Memory B cell (primary cell): ENCODE data around the gene GIMD1.

ENCODE experiments used
- ATAC-seq: fragments of 150-1000 bp; cut with Tn5 transposase; 2 replicates; pipeline ENCODE4 v1.10.0; 2021; ENCODE audit warnings: low read depth, mild to moderate bottlenecking, moderate library complexity
- DNase-seq, 2 donors: peaks; one replicate each; pipeline ENCODE4 v3.0.0; 2022; ENCODE audit warnings: low spot score in 2 of 2
- H3K27ac Mint-ChIP-seq: one replicate; pipeline ENCODE4 v1.8.0; 2022; ENCODE audit warnings: mild to moderate bottlenecking, moderate library complexity, mixed read lengths
- H3K27me3 Mint-ChIP-seq: one replicate; pipeline ENCODE4 v1.8.0; 2022; ENCODE audit warnings: mixed read lengths
- H3K36me3 Mint-ChIP-seq: one replicate; pipeline ENCODE4 v1.8.0; 2022; ENCODE audit warnings: mild to moderate bottlenecking, mixed read lengths
- H3K4me1 Mint-ChIP-seq: one replicate; pipeline ENCODE4 v1.8.0; 2022; ENCODE audit warnings: mixed read lengths
- H3K4me3 Mint-ChIP-seq: one replicate; pipeline ENCODE4 v1.8.0; 2022; ENCODE audit warnings: mild to moderate bottlenecking, moderate library complexity, mixed read lengths
- H3K9me3 Mint-ChIP-seq: one replicate; pipeline ENCODE4 v1.8.0; 2022; ENCODE audit warnings: mixed read lengths

The GIMD1 gene

GRCh38 chr4:106367072-106367471, 1.5 kb downstream of the GIMD1 start:
- no peaks in the 10 kb centered on the region for H3K9me3 Mint-ChIP-seq
- H3K27me3 Mint-ChIP-seq, result peaks cover 5% of the 10 kb centered on the region
- ATAC-seq (no peak), DNase-seq (no peak)
- H3K4me1 Mint-ChIP-seq, result peaks cover 2% of the 10 kb centered on the region
- H3K27ac Mint-ChIP-seq, result no peak overlapping the region
- no peaks in the 10 kb centered on the region for H3K36me3 Mint-ChIP-seq
- no peak overlapping the region for H3K4me3 Mint-ChIP-seq

- Mint-ChIP-seq H3K4me3 (no peak overlapping the region), H3K27ac (no peak overlapping the region), H3K9me3 (no peaks in the 10 kb centered on the region), H3K27me3 (peaks cover 5% of the 10 kb centered on the region), H3K36me3 (no peaks in the 10 kb centered on the region), H3K4me1 (peaks cover 2% of the 10 kb centered on the region)
- DNase-seq, result no peak
- no peak for ATAC-seq
Measured at GRCh38 chr4:106366026-106366425, 2.6 kb downstream of the GIMD1 start.

GRCh38 chr4:106365613-106366012, 3.0 kb downstream of the GIMD1 start:
- no peak for ATAC-seq
- Mint-ChIP-seq H3K27me3 (peaks cover 5% of the 10 kb centered on the region), H3K4me1 (peaks cover 2% of the 10 kb centered on the region), H3K36me3 (no peaks in the 10 kb centered on the region), H3K27ac (no peak overlapping the region), H3K4me3 (no peak overlapping the region), H3K9me3 (no peaks in the 10 kb centered on the region)
- DNase-seq, result no peak

DNA sequence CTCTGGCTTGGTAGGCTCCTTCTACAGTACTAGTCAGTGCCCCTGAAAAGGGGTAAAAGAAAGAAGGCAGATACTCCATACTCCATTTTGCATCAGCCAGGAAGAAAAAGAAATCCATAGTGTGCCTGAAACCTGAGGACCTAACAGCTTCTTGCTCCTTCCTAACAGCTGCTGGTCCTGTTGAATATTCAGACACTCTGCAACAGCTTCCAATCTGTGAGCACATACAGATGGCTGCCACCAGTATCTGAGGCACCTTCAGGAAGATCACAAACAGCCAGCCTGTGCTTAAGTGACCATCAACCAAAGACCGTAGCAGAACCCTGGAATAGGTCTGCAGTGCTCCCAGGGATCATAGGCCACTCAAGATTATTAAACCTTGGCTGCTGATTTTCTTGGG, 4.3 kb downstream of the GIMD1 start:
- Mint-ChIP-seq H3K36me3 (no peaks in the 10 kb centered on the region), H3K4me1 (peaks cover under 1% of the 10 kb centered on the region), H3K27me3 (peaks cover 2% of the 10 kb centered on the region), H3K9me3 (no peaks in the 10 kb centered on the region), H3K27ac (no peak overlapping the region), H3K4me3 (no peak overlapping the region)
- no peak for ATAC-seq
- DNase-seq, result no peak

- ATAC-seq (no peak), DNase-seq (no peak)
- Mint-ChIP-seq H3K9me3 (peaks cover 2% of the 10 kb centered on the region), H3K4me3 (no peak overlapping the region), H3K27ac (no peak overlapping the region), H3K27me3 (no peaks in the 10 kb centered on the region), H3K36me3 (no peaks in the 10 kb centered on the region), H3K4me1 (no peaks in the 10 kb centered on the region)
Measured at GRCh38 chr4:106362086-106362825, 6.3 kb downstream of the GIMD1 start.

GRCh38 chr4:106358899-106359298, 9.7 kb downstream of the GIMD1 start:
- H3K27ac Mint-ChIP-seq, result no peak overlapping the region
- no peak overlapping the region for H3K4me3 Mint-ChIP-seq
- no peaks in the 10 kb centered on the region for H3K4me1 Mint-ChIP-seq
- DNase-seq (no peak), ATAC-seq (no peak)
- no peaks in the 10 kb centered on the region for H3K36me3 Mint-ChIP-seq
- H3K9me3 Mint-ChIP-seq, result peaks cover 2% of the 10 kb centered on the region
- H3K27me3 Mint-ChIP-seq, result no peaks in the 10 kb centered on the region

DNA sequence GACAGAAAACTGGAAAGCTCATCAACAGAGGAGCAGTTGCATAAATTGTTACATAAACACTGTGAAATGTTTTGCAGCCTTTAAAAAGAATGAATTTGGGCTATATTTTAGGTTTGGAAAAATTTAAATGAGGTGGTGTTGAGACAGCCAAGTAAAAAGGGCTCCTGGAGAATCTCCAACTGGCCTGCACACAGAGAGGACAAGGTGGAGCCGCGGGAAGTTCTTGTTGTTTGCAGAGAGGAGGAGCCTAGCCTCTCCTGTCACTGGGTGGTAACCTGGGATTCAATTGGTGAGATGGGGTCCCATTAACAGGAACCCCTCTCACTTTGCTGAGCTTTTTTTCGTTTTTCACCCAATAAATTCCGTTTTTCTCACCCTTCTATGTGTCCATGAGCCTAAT, 13.4 kb downstream of the GIMD1 start:
- Mint-ChIP-seq H3K27ac (no peak overlapping the region), H3K36me3 (peaks cover 8% of the 10 kb centered on the region), H3K4me1 (peaks cover 5% of the 10 kb centered on the region), H3K27me3 (no peaks in the 10 kb centered on the region), H3K4me3 (no peak overlapping the region), H3K9me3 (peaks cover 2% of the 10 kb centered on the region)
- DNase-seq (no peak), ATAC-seq (no peak)

GRCh38 chr4:106353786-106354185, 14.8 kb downstream of the GIMD1 start:
- peaks cover 13% of the 10 kb centered on the region for H3K36me3 Mint-ChIP-seq
- no peaks in the 10 kb centered on the region for H3K27me3 Mint-ChIP-seq
- peaks cover 2% of the 10 kb centered on the region for H3K9me3 Mint-ChIP-seq
- no peak overlapping the region for H3K4me3 Mint-ChIP-seq
- H3K4me1 Mint-ChIP-seq, result peaks cover 5% of the 10 kb centered on the region
- ATAC-seq (no peak), DNase-seq (no peak)
- H3K27ac Mint-ChIP-seq, result no peak overlapping the region

DNA sequence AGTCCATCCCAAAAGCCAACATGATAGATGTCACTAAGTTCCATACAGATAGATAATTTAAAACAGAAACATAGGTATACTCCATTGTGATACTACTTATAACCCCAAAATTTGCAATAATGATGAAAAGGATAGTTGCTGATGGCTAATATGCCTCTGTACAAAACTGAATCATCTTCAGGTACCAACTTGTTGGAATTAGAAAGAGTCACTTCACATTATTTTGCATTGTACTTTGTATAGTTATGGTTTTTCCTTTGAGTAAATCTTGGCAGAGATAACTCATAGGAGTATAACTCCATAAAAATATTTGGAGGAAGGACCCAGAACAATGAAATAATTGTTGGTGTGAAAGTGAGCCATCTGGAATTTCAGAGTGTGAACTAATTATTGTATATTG, 17.6 kb downstream of the GIMD1 start:
- no peak overlapping the region for H3K27ac Mint-ChIP-seq
- no peak overlapping the region for H3K4me3 Mint-ChIP-seq
- H3K27me3 Mint-ChIP-seq, result no peaks in the 10 kb centered on the region
- ATAC-seq (no peak), DNase-seq (no peak)
- peaks cover 5% of the 10 kb centered on the region for H3K4me1 Mint-ChIP-seq
- H3K36me3 Mint-ChIP-seq, result peaks cover 22% of the 10 kb centered on the region
- H3K9me3 Mint-ChIP-seq, result no peaks in the 10 kb centered on the region

GRCh38 chr4:106347167-106347566, 21.4 kb downstream of the GIMD1 start:
- Mint-ChIP-seq H3K9me3 (no peaks in the 10 kb centered on the region), H3K36me3 (peaks cover 27% of the 10 kb centered on the region), H3K4me1 (peaks cover 6% of the 10 kb centered on the region), H3K27me3 (no peaks in the 10 kb centered on the region), H3K4me3 (no peak overlapping the region), H3K27ac (no peak overlapping the region)
- DNase-seq (no peak), ATAC-seq (no peak)

DNA sequence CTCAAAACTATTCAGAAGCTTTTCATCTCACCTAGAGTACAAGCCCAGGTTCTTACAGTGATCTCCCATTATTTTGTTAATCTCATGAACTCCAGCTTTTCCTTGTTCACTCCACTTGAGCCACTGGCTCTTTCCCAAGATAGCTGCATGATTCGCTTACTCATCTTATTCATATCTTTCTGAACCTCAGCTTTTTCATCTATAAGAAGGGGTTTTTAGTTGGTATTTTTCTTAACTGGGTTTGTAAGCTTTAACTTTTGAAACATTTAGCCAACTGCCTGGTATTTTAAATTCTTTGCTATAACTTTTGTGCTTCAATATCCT, 24.0 kb downstream of the GIMD1 start:
- Mint-ChIP-seq H3K27me3 (no peaks in the 10 kb centered on the region), H3K4me1 (peaks cover 13% of the 10 kb centered on the region), H3K27ac (no peak overlapping the region), H3K4me3 (no peak overlapping the region), H3K9me3 (peaks cover 3% of the 10 kb centered on the region), H3K36me3 (peaks cover 44% of the 10 kb centered on the region)
- DNase-seq, result no peak
- no peak for ATAC-seq

- no peak overlapping the region for H3K27ac Mint-ChIP-seq
- H3K27me3 Mint-ChIP-seq, result no peaks in the 10 kb centered on the region
- ATAC-seq, result no peak
- H3K36me3 Mint-ChIP-seq, result peaks cover 46% of the 10 kb centered on the region
- DNase-seq, result no peak
- peaks cover 16% of the 10 kb centered on the region for H3K4me1 Mint-ChIP-seq
- peaks cover 3% of the 10 kb centered on the region for H3K9me3 Mint-ChIP-seq
- no peak overlapping the region for H3K4me3 Mint-ChIP-seq
Measured at GRCh38 chr4:106343865-106344646, 24.5 kb downstream of the GIMD1 start.

GRCh38 chr4:106340774-106341173, 27.8 kb downstream of the GIMD1 start:
- ATAC-seq, result no peak
- peaks cover 16% of the 10 kb centered on the region for H3K4me1 Mint-ChIP-seq
- H3K4me3 Mint-ChIP-seq, result no peak overlapping the region
- H3K27ac Mint-ChIP-seq, result no peak overlapping the region
- DNase-seq, result no peak
- no peaks in the 10 kb centered on the region for H3K27me3 Mint-ChIP-seq
- peaks cover 63% of the 10 kb centered on the region for H3K36me3 Mint-ChIP-seq
- H3K9me3 Mint-ChIP-seq, result peaks cover 10% of the 10 kb centered on the region

DNA sequence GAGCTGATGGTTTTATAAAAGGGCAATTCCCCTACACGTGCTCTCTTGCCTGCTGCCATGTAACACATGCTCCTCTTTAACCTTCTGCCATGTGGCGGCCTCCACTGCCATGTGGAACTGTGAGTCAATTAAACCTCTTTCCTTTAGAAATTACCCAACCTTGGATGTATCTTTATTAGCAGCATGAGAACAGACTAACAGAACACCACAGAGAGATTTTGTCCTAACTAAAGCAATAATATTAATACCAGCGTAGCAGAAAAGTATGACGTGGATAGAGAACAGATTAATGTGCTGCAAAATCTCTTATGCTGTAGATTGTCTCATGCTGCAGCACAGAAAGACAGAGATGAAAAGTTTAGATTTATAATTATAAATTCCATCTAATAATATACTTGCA, 29.1 kb downstream of the GIMD1 start:
- Mint-ChIP-seq H3K27me3 (no peaks in the 10 kb centered on the region), H3K4me1 (peaks cover 16% of the 10 kb centered on the region), H3K27ac (no peak overlapping the region), H3K9me3 (peaks cover 10% of the 10 kb centered on the region), H3K36me3 (peaks cover 68% of the 10 kb centered on the region), H3K4me3 (no peak overlapping the region)
- no peak for DNase-seq
- no peak for ATAC-seq

GRCh38 chr4:106338671-106339070, 29.9 kb downstream of the GIMD1 start:
- peaks cover 10% of the 10 kb centered on the region for H3K9me3 Mint-ChIP-seq
- no peak for ATAC-seq
- H3K4me1 Mint-ChIP-seq, result peaks cover 14% of the 10 kb centered on the region
- no peak overlapping the region for H3K4me3 Mint-ChIP-seq
- DNase-seq, result no peak
- no peaks in the 10 kb centered on the region for H3K27me3 Mint-ChIP-seq
- no peak overlapping the region for H3K27ac Mint-ChIP-seq
- peaks cover 63% of the 10 kb centered on the region for H3K36me3 Mint-ChIP-seq
